ENCODE results near the gene SLC13A2. TPM values are rescaled to one million over a fixed set of nuclear protein-coding genes. Genes with fewer than 3 reads are reported as not detected.

The SLC13A2 gene
- total and polyA plus RNA-seq, 2 donors (not counting 3 experiments of a cell fraction or from before 2014, with no cell fraction given), result not detected

DNA sequence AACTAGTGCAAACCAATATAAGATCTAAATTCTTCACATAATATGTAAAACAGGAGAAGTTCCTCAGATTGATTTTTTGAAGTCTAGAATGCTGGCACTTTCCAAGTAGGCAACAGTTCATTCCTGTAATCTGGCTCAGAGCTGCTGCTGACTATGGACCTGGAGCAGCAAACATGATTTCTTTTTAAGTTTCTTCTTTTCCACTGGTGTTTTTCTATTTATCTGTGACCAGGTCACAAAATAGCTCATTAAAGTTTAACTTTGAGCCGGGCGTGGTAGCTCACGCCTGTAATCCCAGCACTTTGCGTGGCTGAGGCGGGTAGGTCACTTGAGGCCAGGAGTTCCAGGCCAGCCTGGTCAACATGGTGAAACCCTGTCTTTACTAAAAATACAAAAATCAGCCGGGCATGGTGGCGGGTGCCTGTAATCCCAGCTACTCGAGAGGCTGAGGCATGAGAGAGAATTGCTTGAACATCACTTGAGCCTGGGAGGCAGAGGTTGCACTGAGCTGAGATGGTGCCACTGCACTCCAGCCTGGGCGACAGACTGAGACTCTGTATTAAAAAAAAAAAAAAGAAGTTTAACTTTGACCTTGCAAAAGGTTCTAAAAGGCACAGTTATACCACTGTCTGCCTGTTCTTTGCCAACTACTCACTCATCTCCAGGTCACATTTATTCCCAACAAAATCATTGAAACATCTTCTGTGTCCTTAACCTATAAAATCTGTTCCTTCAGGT is 29.4 kb upstream of the SLC13A2 start:
- intact Hi-C loops (cut with micrococcal nuclease) (no loop called here), dilution Hi-C loops (cut with MboI; ENCODE audit: extremely low pct_ligation_motif_present, low sequenced_read_pairs) (no loop called here)
- no peaks in the 10 kb centered on the region for H4K20me1 ChIP-seq (replicated peaks; ENCODE audit: control insufficient read depth, extremely low read depth, insufficient read depth, low read length)
- no peak overlapping the region for H3K4me3 ChIP-seq (replicated peaks in 1 of 3; ENCODE audit: insufficient read depth in 1 of 3, low read depth in 1 of 3, low read length in 3 of 3)
- TF ChIP-seq, protein P1, sequence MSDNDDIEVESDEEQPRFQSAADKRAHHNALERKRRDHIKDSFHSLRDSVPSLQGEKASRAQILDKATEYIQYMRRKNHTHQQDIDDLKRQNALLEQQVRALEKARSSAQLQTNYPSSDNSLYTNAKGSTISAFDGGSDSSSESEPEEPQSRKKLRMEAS (IDR thresholded peaks at IDR 0.05; ENCODE audit: insufficient read depth, insufficient read length), result no peak
- TF ChIP-seq, protein P2, sequence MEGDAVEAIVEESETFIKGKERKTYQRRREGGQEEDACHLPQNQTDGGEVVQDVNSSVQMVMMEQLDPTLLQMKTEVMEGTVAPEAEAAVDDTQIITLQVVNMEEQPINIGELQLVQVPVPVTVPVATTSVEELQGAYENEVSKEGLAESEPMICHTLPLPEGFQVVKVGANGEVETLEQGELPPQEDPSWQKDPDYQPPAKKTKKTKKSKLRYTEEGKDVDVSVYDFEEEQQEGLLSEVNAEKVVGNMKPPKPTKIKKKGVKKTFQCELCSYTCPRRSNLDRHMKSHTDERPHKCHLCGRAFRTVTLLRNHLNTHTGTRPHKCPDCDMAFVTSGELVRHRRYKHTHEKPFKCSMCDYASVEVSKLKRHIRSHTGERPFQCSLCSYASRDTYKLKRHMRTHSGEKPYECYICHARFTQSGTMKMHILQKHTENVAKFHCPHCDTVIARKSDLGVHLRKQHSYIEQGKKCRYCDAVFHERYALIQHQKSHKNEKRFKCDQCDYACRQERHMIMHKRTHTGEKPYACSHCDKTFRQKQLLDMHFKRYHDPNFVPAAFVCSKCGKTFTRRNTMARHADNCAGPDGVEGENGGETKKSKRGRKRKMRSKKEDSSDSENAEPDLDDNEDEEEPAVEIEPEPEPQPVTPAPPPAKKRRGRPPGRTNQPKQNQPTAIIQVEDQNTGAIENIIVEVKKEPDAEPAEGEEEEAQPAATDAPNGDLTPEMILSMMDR (IDR thresholded peaks at IDR 0.05; ENCODE audit: extremely low read depth in 1 of 2, insufficient read depth in 1 of 2, low read depth in 1 of 2, low read length in 2 of 2), result no peak
- TF ChIP-seq MYC (IDR thresholded peaks at IDR 0.05; ENCODE audit: low read depth, low read length) (no peak), GATA2 (IDR thresholded peaks at IDR 0.05; ENCODE audit: insufficient read depth, insufficient read length, low read depth, low read length) (no peak), FOS (IDR thresholded peaks at IDR 0.05; ENCODE audit: borderline replicate concordance, insufficient read depth, low read length) (no peak), POLR2AphosphoS5 (IDR thresholded peaks at IDR 0.05; ENCODE audit: insufficient read depth, low read depth, low read length) (no peak), EZH2 (IDR thresholded peaks at IDR 0.05; ENCODE audit: borderline replicate concordance, low read depth, low read length, severe bottlenecking) (no peak), JUN (IDR thresholded peaks at IDR 0.05; ENCODE audit: borderline replicate concordance, insufficient read depth, insufficient read length, low read depth) (no peak), POLR2A (IDR thresholded peaks at IDR 0.05; ENCODE audit: low read depth, low read length) (no peak)
- no peak overlapping the region for H2AFZ ChIP-seq (ENCODE audit: low read depth, low read length)
- DNase-seq (ENCODE audit: low read depth, low spot score) (no peak), FAIRE-seq (no peak)
- H3K27me3 ChIP-seq (ENCODE audit: control insufficient read depth in 2 of 2, insufficient read depth in 2 of 2, low read length in 2 of 2), result peaks cover 2 to 5% of the 10 kb centered on the region in 2 experiments
- no peak overlapping the region for H3K4me2 ChIP-seq (ENCODE audit: insufficient read depth, low read length)
- no peaks in the 10 kb centered on the region for H3K9me1 ChIP-seq (replicated peaks; ENCODE audit: control insufficient read depth, extremely low read depth, insufficient read depth, low read length)
- no peaks in the 10 kb centered on the region for H3K9me3 ChIP-seq (replicated peaks; ENCODE audit: control insufficient read depth, insufficient read depth, low read length)
- ChIA-PET CTCF (interaction anchor here (0.6 to 2.1 kb wide), 2 partner anchors 28 to 598 kb away, joined by 3 to 6 read pairs; no protein-coding TSS in a partner anchor), POLR2A (no interaction called here)
- H3K27ac ChIP-seq (ENCODE audit: insufficient read depth, low read depth, low read length), result no peak overlapping the region
- H3K36me3 ChIP-seq (ENCODE audit: control insufficient read depth in 2 of 2, extremely low read depth in 1 of 2, insufficient read depth in 2 of 2, low read length in 2 of 2), result no peaks in the 10 kb centered on the region
- H3K79me2 ChIP-seq (ENCODE audit: control insufficient read depth, insufficient read depth, low read length), result no peaks in the 10 kb centered on the region
- no peaks in the 10 kb centered on the region for H3K4me1 ChIP-seq (ENCODE audit: control insufficient read depth, extremely low read depth, insufficient read depth, low read length)
- BruUV-seq (replicated peaks), result no TSS peak
- H3K9ac ChIP-seq (replicated peaks; ENCODE audit: extremely low read depth, insufficient read depth, low read length), result no peak overlapping the region
